ENCODE measurements around the gene GAD1. TPM values are rescaled to one million over a fixed set of nuclear protein-coding genes. Genes with fewer than 3 reads are reported as not detected.
A peak's percentile ranks its signal among the peaks of the same experiment; 100 is the strongest.

The GAD1 gene
- total and polyA plus RNA-seq, 2 donors from 2014 or later, result 1.1 to 4.1 TPM

- Histone ChIP-seq H3K4me3 (ENCODE audit: low read length in 3 of 3) (peak overlapping the region in 1 of 3 donors; percentile 11), H3K36me3 (ENCODE audit: control insufficient read depth in 2 of 3, insufficient read depth in 3 of 3, low read length in 3 of 3) (no peaks in the 10 kb centered on the region), H3K27ac (ENCODE audit: low read depth in 2 of 2, low read length in 2 of 2) (no peak overlapping the region), H3K9ac (ENCODE audit: low read length in 3 of 3) (no peak overlapping the region), H3K9me3 (ENCODE audit: control insufficient read depth in 2 of 3, insufficient read depth in 1 of 3, low read length in 3 of 3) (no peaks in the 10 kb centered on the region), H3K4me1 (ENCODE audit: control insufficient read depth in 2 of 3, insufficient read depth in 2 of 3, low read depth in 1 of 3, low read length in 3 of 3) (peaks cover 3 to 24% (median 6%) of the 10 kb centered on the region in 3 donors), H3K27me3 (ENCODE audit: control insufficient read depth, insufficient read depth, low read length) (peaks cover 52% of the 10 kb centered on the region)
- FAIRE-seq, result no peak
- intact Hi-C loops (cut with DNase I), result no loop called here
- DNase-seq, result peak in 2 of 5 donors; percentile 43 to 61
- peak; percentile 6 for TF ChIP-seq CTCF (IDR thresholded peaks at IDR 0.05; ENCODE audit: borderline replicate concordance, extremely low read depth, insufficient read depth)
These were observed 5.8 kb downstream of the GAD1 start for GRCh38 chr2:170822290-170823087.

GRCh38 chr2:170823088-170823897, 6.6 kb downstream of the GAD1 start:
- no peak overlapping the region for H3K9ac ChIP-seq (ENCODE audit: low read length in 3 of 3)
- intact Hi-C loops (cut with DNase I), result no loop called here
- DNase-seq, result peak; percentile 64 to 79 (median 71)

GRCh38 chr2:170823898-170824215, 7.2 kb downstream of the GAD1 start:
- DNase-seq (no peak), FAIRE-seq (no peak)
- intact Hi-C loops (cut with DNase I), result no loop called here
- H3K9ac ChIP-seq (ENCODE audit: low read length in 3 of 3), result no peak overlapping the region
- H3K27ac ChIP-seq (ENCODE audit: low read depth in 2 of 2, low read length in 2 of 2), result no peak overlapping the region
- no peak for TF ChIP-seq CTCF (IDR thresholded peaks at IDR 0.05; ENCODE audit: borderline replicate concordance, extremely low read depth, insufficient read depth)
- peaks cover 3 to 19% (median 6%) of the 10 kb centered on the region in 3 donors for H3K4me1 ChIP-seq (ENCODE audit: control insufficient read depth in 2 of 3, insufficient read depth in 2 of 3, low read depth in 1 of 3, low read length in 3 of 3)
- H3K27me3 ChIP-seq (ENCODE audit: control insufficient read depth, insufficient read depth, low read length), result peaks cover 48% of the 10 kb centered on the region
- H3K36me3 ChIP-seq (ENCODE audit: control insufficient read depth in 2 of 3, insufficient read depth in 3 of 3, low read length in 3 of 3), result no peaks in the 10 kb centered on the region
- H3K4me3 ChIP-seq (ENCODE audit: low read length in 3 of 3), result no peak overlapping the region
- no peaks in the 10 kb centered on the region for H3K9me3 ChIP-seq (ENCODE audit: control insufficient read depth in 2 of 3, insufficient read depth in 1 of 3, low read length in 3 of 3)

More at GRCh38 chr2:170823088-170823897, 6.6 kb downstream of the GAD1 start:
- peaks cover 3 to 20% (median 6%) of the 10 kb centered on the region in 3 donors for H3K4me1 ChIP-seq (ENCODE audit: control insufficient read depth in 2 of 3, insufficient read depth in 2 of 3, low read depth in 1 of 3, low read length in 3 of 3)
- no peaks in the 10 kb centered on the region for H3K9me3 ChIP-seq (ENCODE audit: control insufficient read depth in 2 of 3, insufficient read depth in 1 of 3, low read length in 3 of 3)
- FAIRE-seq, result no peak
- no peak overlapping the region for H3K4me3 ChIP-seq (ENCODE audit: low read length in 3 of 3)
- H3K27me3 ChIP-seq (ENCODE audit: control insufficient read depth, insufficient read depth, low read length), result peaks cover 49% of the 10 kb centered on the region
- H3K27ac ChIP-seq (ENCODE audit: low read depth in 2 of 2, low read length in 2 of 2), result no peak overlapping the region
- no peak for TF ChIP-seq CTCF (IDR thresholded peaks at IDR 0.05; ENCODE audit: borderline replicate concordance, extremely low read depth, insufficient read depth)
- no peaks in the 10 kb centered on the region for H3K36me3 ChIP-seq (ENCODE audit: control insufficient read depth in 2 of 3, insufficient read depth in 3 of 3, low read length in 3 of 3)
